KMS-11 (cell line): Measurements from ENCODE around the gene ACTN2.

Experiments used
- H2AFZ ChIP-seq: fragments of 200-600 bp; sonication (generic); 2 replicates; pipeline ENCODE4 v1.6.1; 2016; ENCODE audit warnings: antibody characterized with exemption, mixed run types, low read depth
- H3K27ac ChIP-seq: fragments of 200-600 bp; sonication (generic); 2 replicates; pipeline ENCODE4 v1.6.1; 2016; ENCODE audit warnings: mild to moderate bottlenecking, mixed run types
- H3K27me3 ChIP-seq: fragments of 200-600 bp; sonication (generic); 2 replicates; pipeline ENCODE4 v1.6.1; 2017; ENCODE audit warnings: mild to moderate bottlenecking, low read depth, mixed run types, moderate library complexity; ENCODE audit not compliant: insufficient read depth
- H3K36me3 ChIP-seq: fragments of 200-600 bp; sonication (generic); 2 replicates; pipeline ENCODE4 v1.6.1; 2017; ENCODE audit warnings: mild to moderate bottlenecking, mixed run types; ENCODE audit not compliant: insufficient read depth
- H3K4me1 ChIP-seq: fragments of 200-600 bp; sonication (generic); 2 replicates; pipeline ENCODE4 v1.6.1; 2016; ENCODE audit warnings: mild to moderate bottlenecking, low read depth, mixed run types; ENCODE audit not compliant: poor library complexity, severe bottlenecking
- H3K4me2 ChIP-seq: fragments of 200-600 bp; sonication (generic); 2 replicates; pipeline ENCODE4 v1.7.0; 2016; ENCODE audit warnings: mild to moderate bottlenecking, mixed run types
- H3K4me3 ChIP-seq: fragments of 200-600 bp; sonication (generic); IDR thresholded peaks from 2 replicates; pipeline ENCODE4 v1.6.1; 2017; ENCODE audit warnings: low read depth, low read length, mixed read lengths; ENCODE audit not compliant: insufficient read depth
- H3K79me2 ChIP-seq: fragments of 200-600 bp; sonication (generic); 2 replicates; pipeline ENCODE4 v1.6.1; 2016; ENCODE audit warnings: low read depth, mixed run types; ENCODE audit not compliant: insufficient read depth
- H3K9ac ChIP-seq: fragments of 200-600 bp; sonication (generic); 2 replicates; pipeline ENCODE4 v1.6.1; 2016; ENCODE audit warnings: mild to moderate bottlenecking, mixed run types
- H4K20me1 ChIP-seq: fragments of 200-600 bp; sonication (generic); 2 replicates; pipeline ENCODE4 v1.6.1; 2016; ENCODE audit warnings: mild to moderate bottlenecking, mixed run types; ENCODE audit not compliant: insufficient read depth
- TF ChIP-seq, protein P1 (sequence below): fragments of 200-600 bp; sonication (generic); conservative IDR thresholded peaks from 2 replicates; pipeline ENCODE4 v1.6.1; 2017; ENCODE audit warnings: low read depth, mild to moderate bottlenecking, antibody characterized with exemption, low read length, moderate library complexity, mixed read lengths

ACTN2 gene

DNA sequence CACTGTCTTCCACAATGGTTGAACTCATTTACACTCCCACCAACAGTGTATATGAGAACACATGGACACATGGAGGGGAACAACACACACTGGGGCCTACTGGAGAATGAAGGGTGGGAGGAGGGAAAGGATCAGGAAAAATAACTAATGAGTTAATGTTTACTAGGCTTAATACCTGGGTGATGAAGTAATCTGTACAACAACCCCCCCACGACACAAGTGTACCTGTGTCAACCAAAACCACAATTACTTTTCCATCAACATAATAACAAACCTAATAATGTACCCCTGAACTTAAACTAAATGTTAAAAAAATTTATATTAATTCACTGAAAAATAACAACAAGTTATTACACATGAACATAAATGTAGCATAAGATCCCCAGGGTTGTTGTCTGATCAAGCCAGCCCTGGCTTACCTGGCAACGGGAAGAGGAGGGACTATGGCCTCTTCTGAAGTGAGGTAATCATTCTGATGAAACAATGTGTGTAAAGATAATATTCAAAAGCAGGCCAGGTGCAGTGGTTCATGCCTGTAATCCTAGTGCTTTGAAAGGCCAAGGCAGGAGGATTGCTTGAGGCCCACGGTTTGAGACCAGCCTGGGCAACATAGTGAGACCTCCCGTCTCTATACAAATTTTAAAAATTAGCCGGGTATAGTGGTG is 41.2 kb upstream of the ACTN2 start:
- no peaks in the 10 kb centered on the region for H3K4me1 ChIP-seq
- H2AFZ ChIP-seq: no peak overlapping the region
- no peak overlapping the region for H3K4me2 ChIP-seq
- TF ChIP-seq, protein P1, sequence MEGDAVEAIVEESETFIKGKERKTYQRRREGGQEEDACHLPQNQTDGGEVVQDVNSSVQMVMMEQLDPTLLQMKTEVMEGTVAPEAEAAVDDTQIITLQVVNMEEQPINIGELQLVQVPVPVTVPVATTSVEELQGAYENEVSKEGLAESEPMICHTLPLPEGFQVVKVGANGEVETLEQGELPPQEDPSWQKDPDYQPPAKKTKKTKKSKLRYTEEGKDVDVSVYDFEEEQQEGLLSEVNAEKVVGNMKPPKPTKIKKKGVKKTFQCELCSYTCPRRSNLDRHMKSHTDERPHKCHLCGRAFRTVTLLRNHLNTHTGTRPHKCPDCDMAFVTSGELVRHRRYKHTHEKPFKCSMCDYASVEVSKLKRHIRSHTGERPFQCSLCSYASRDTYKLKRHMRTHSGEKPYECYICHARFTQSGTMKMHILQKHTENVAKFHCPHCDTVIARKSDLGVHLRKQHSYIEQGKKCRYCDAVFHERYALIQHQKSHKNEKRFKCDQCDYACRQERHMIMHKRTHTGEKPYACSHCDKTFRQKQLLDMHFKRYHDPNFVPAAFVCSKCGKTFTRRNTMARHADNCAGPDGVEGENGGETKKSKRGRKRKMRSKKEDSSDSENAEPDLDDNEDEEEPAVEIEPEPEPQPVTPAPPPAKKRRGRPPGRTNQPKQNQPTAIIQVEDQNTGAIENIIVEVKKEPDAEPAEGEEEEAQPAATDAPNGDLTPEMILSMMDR: no peak
- no peak overlapping the region for H3K27ac ChIP-seq
- no peak overlapping the region for H3K9ac ChIP-seq
- H3K36me3 ChIP-seq: no peaks in the 10 kb centered on the region
- H3K4me3 ChIP-seq: no peak overlapping the region
- H3K79me2 ChIP-seq: no peaks in the 10 kb centered on the region
- H4K20me1 ChIP-seq: no peaks in the 10 kb centered on the region
- no peaks in the 10 kb centered on the region for H3K27me3 ChIP-seq

GRCh38 chr1:236654511-236654910 is 31.8 kb upstream of the ACTN2 start:
- Histone ChIP-seq H3K4me1 (no peaks in the 10 kb centered on the region), H3K4me2 (no peak overlapping the region), H3K79me2 (no peaks in the 10 kb centered on the region), H4K20me1 (no peaks in the 10 kb centered on the region), H3K27me3 (no peaks in the 10 kb centered on the region), H3K36me3 (no peaks in the 10 kb centered on the region), H3K9ac (no peak overlapping the region), H3K27ac (no peak overlapping the region), H2AFZ (no peak overlapping the region), H3K4me3 (no peak overlapping the region)
- TF ChIP-seq, protein P1: no peak

DNA sequence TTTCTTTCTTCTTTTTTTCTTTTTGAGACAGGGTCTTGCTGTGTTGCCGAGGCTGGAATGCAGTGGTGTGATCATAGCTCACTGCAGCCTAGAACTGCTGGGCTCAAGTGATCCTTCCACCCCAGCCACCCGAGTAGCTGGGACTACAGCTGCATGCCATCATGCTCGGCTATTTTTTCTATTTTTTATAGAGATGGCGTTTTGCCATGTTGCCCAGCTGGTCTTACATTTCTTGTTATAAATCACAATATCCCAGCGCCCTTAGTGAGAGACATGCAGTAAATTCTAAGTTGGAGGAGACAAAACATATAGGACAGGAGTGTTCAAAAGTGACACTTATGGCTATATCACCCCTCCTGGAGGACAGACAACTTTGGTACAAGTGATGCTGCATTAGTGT is 31.3 kb upstream of the ACTN2 start:
- Histone ChIP-seq H3K36me3 (no peaks in the 10 kb centered on the region), H3K4me1 (no peaks in the 10 kb centered on the region), H3K4me3 (no peak overlapping the region)

DNA sequence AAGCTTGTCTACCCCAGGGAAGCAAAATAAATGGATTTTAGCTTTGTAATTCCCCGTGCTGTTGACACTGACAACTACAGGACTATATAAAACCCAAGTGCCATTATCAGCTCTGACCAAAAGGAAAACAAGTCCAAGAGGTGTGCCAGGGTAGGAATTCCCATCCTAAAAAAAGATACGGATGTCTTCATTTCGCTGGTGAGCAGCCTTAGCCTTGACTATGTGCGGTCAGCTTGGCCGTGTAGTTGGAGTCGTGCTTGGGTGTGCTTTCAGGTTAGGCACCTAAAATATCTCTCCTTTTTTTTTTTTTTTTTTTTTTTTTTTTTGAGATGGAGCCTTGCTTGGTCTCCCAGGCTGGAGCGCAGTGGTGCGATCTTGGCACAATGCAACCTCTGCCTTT is 28.9 kb upstream of the ACTN2 start:
- H3K9ac ChIP-seq: no peak overlapping the region
- no peak overlapping the region for H3K4me2 ChIP-seq
- H3K4me3 ChIP-seq: no peak overlapping the region
- H3K36me3 ChIP-seq: no peaks in the 10 kb centered on the region
- H3K27me3 ChIP-seq: no peaks in the 10 kb centered on the region
- no peaks in the 10 kb centered on the region for H3K4me1 ChIP-seq
- TF ChIP-seq, protein P1: no peak
- H2AFZ ChIP-seq: no peak overlapping the region
- no peak overlapping the region for H3K27ac ChIP-seq
- no peaks in the 10 kb centered on the region for H3K79me2 ChIP-seq
- H4K20me1 ChIP-seq: no peaks in the 10 kb centered on the region

More for the DNA sequence above, 31.3 kb upstream of the ACTN2 start:
- no peaks in the 10 kb centered on the region for H3K79me2 ChIP-seq
- no peaks in the 10 kb centered on the region for H3K27me3 ChIP-seq
- no peaks in the 10 kb centered on the region for H4K20me1 ChIP-seq
- no peak overlapping the region for H3K27ac ChIP-seq
- TF ChIP-seq, protein P1: no peak
- no peak overlapping the region for H3K9ac ChIP-seq
- no peak overlapping the region for H3K4me2 ChIP-seq
- H2AFZ ChIP-seq: no peak overlapping the region
